Measurements from ENCODE around the gene C19orf53. TPM values are rescaled to one million over a fixed set of nuclear protein-coding genes. Genes with fewer than 3 reads are reported as not detected.
A peak's percentile ranks its signal among the peaks of the same experiment; 100 is the strongest.
"Not testable (repeated sequence)": the region's sequence is repeated elsewhere in the genome, so short reads cannot be mapped to it uniquely, and the experiment has no call there.

C19orf53 gene
- total and polyA plus RNA-seq, 7 experiments from 2014 or later: 57.2 to 289 (median 89.0) TPM

GRCh38 chr19:13788991-13789390, 14.7 kb downstream of the C19orf53 start:
- peaks cover 0 to 1% (median 0%) of the 10 kb centered on the region in 11 donors for H3K9me3 Mint-ChIP-seq
- CTCF ChIA-PET: interaction anchor here (2.1 to 10.8 kb wide), 3 partner anchors 48 to 71 kb away, joined by 9 to 227 read pairs (median 9); no protein-coding TSS in a partner anchor
- intact Hi-C loops (cut with micrococcal nuclease): no loop called here
- POLR2A ChIA-PET: interaction anchor here (0.6 to 8.9 kb wide), 19 partner anchors 8 to 348 kb away, joined by 3 to 86 read pairs (median 4); partner anchors contain the start of genes C19orf53, IL27RA and RFX1
- no peaks in the 10 kb centered on the region for H3K36me3 Mint-ChIP-seq
- H3K4me3 Mint-ChIP-seq: peak overlapping the region; percentile 61 to 92 (median 68)
- H3K27ac Mint-ChIP-seq: peak overlapping the region; percentile 81 to 99 (median 93)
- DNase-seq (peak in 3 of 9 donors; percentile 15 to 39 (median 20)), ATAC-seq (no peak)
- Histone ChIP-seq H3K4me1 (ENCODE audit: control insufficient read depth in 2 of 2, insufficient read depth in 2 of 2, low read length in 2 of 2) (peaks cover 28 to 36% of the 10 kb centered on the region in 2 donors), H3K9me3 (ENCODE audit: control insufficient read depth in 2 of 3, low read length in 3 of 3) (no peaks in the 10 kb centered on the region), H3K36me3 (ENCODE audit: control insufficient read depth in 2 of 3, insufficient read depth in 3 of 3, low read length in 3 of 3) (no peaks in the 10 kb centered on the region), H3K27me3 (ENCODE audit: control insufficient read depth in 2 of 2, insufficient read depth in 2 of 2, low read length in 2 of 2) (no peaks in the 10 kb centered on the region), H3K27ac (ENCODE audit: low read depth, low read length) (peak overlapping the region; percentile 63), H3K4me3 (ENCODE audit: low read length) (no peak overlapping the region)
- no peaks in the 10 kb centered on the region for H3K27me3 Mint-ChIP-seq
- H3K4me1 Mint-ChIP-seq: peaks cover 7 to 51% (median 34%) of the 10 kb centered on the region in 7 donors

- ChIA-PET CTCF (interaction anchor here (0.7 to 10.8 kb wide), 2 partner anchors 20 to 70 kb away, joined by 4 to 227 read pairs; no protein-coding TSS in a partner anchor), POLR2A (interaction anchor here (1.1 to 3.8 kb wide), 6 partner anchors 16 to 216 kb away, joined by 3 to 32 read pairs (median 4); partner anchors contain the start of genes C19orf53 and RFX1)
- H3K9me3 Mint-ChIP-seq: peaks cover 0 to 1% (median 0%) of the 10 kb centered on the region in 11 donors
- H3K27me3 Mint-ChIP-seq: no peaks in the 10 kb centered on the region
- no peaks in the 10 kb centered on the region for H3K36me3 Mint-ChIP-seq
- intact Hi-C loops (cut with micrococcal nuclease): no loop called here
- Histone ChIP-seq H3K27me3 (ENCODE audit: control insufficient read depth in 2 of 2, insufficient read depth in 2 of 2, low read length in 2 of 2) (no peaks in the 10 kb centered on the region), H3K27ac (ENCODE audit: low read depth, low read length) (no peak overlapping the region), H3K4me3 (ENCODE audit: low read length) (no peak overlapping the region), H3K9me3 (ENCODE audit: control insufficient read depth in 2 of 3, low read length in 3 of 3) (no peaks in the 10 kb centered on the region), H3K4me1 (ENCODE audit: control insufficient read depth in 2 of 2, insufficient read depth in 2 of 2, low read length in 2 of 2) (peaks cover 21 to 37% of the 10 kb centered on the region in 2 donors), H3K36me3 (ENCODE audit: control insufficient read depth in 2 of 3, insufficient read depth in 3 of 3, low read length in 3 of 3) (no peaks in the 10 kb centered on the region)
- peak overlapping the region; percentile 12 to 82 (median 63) for H3K27ac Mint-ChIP-seq
- DNase-seq (no peak), ATAC-seq (peak; percentile 33)
- peak overlapping the region in 4 of 10 donors; percentile 26 to 59 (median 32) for H3K4me3 Mint-ChIP-seq
- peaks cover 19 to 52% (median 34%) of the 10 kb centered on the region in 7 donors for H3K4me1 Mint-ChIP-seq
Measured at GRCh38 chr19:13790354-13790753, 16.1 kb downstream of the C19orf53 start.

- DNase-seq; ATAC-seq; intact Hi-C loops (cut with micrococcal nuclease); H3K27me3 ChIP-seq (ENCODE audit: control insufficient read depth in 2 of 2, insufficient read depth in 2 of 2, low read length in 2 of 2); H3K27ac ChIP-seq (ENCODE audit: low read depth, low read length); H3K9me3 ChIP-seq (ENCODE audit: control insufficient read depth in 2 of 3, low read length in 3 of 3); H3K36me3 Mint-ChIP-seq; H3K4me3 ChIP-seq (ENCODE audit: low read length); H3K9me3 Mint-ChIP-seq; H3K27me3 Mint-ChIP-seq; H3K36me3 ChIP-seq (ENCODE audit: control insufficient read depth in 2 of 3, insufficient read depth in 3 of 3, low read length in 3 of 3): not testable (repeated sequence)
- Mint-ChIP-seq H3K27ac (peak overlapping the region in 3 of 9 donors; percentile 79 to 95 (median 89)), H3K4me1 (peaks cover 29 to 55% (median 46%) of the 10 kb centered on the region in 7 donors), H3K4me3 (peak overlapping the region in 5 of 10 donors; percentile 93 to 97 (median 95))
- H3K4me1 ChIP-seq (ENCODE audit: control insufficient read depth in 2 of 2, insufficient read depth in 2 of 2, low read length in 2 of 2): peaks cover 21 to 37% of the 10 kb centered on the region in 2 donors
- ChIA-PET CTCF (interaction anchor here (0.6 kb wide), 1 partner anchor 902 kb away, joined by 3 read pairs; no protein-coding TSS in a partner anchor), POLR2A (interaction anchor here (0.9 to 1.3 kb wide), 2 partner anchors 8 to 9 kb away, joined by 4 to 9 read pairs; no protein-coding TSS in a partner anchor)
Measured at GRCh38 chr19:13793317-13793716, 19.1 kb downstream of the C19orf53 start.

GRCh38 chr19:13794398-13794756, 20.1 kb downstream of the C19orf53 start:
- ChIA-PET CTCF (interaction anchor here (0.8 to 1.8 kb wide), 3 partner anchors 9 to 68 kb away, joined by 3 to 4 read pairs (median 3); no protein-coding TSS in a partner anchor), POLR2A (interaction anchor here (1.0 to 2.3 kb wide), 5 partner anchors 8 to 212 kb away, joined by 3 to 17 read pairs (median 9); partner anchors contain the start of gene RFX1)
- intact Hi-C loops (cut with micrococcal nuclease): no loop called here
- peak overlapping the region; percentile 84 for H3K4me3 ChIP-seq (ENCODE audit: low read length)
- Mint-ChIP-seq H3K27ac (peak overlapping the region; percentile 89 to 97 (median 95)), H3K27me3 (no peaks in the 10 kb centered on the region), H3K4me1 (peaks cover 22 to 48% (median 38%) of the 10 kb centered on the region in 7 donors), H3K36me3 (no peaks in the 10 kb centered on the region), H3K4me3 (peak overlapping the region; percentile 93 to 97 (median 94)), H3K9me3 (no peaks in the 10 kb centered on the region)
- no peaks in the 10 kb centered on the region for H3K36me3 ChIP-seq (ENCODE audit: control insufficient read depth in 2 of 3, insufficient read depth in 3 of 3, low read length in 3 of 3)
- no peaks in the 10 kb centered on the region for H3K27me3 ChIP-seq (ENCODE audit: control insufficient read depth in 2 of 2, insufficient read depth in 2 of 2, low read length in 2 of 2)
- H3K9me3 ChIP-seq (ENCODE audit: control insufficient read depth in 2 of 3, low read length in 3 of 3): no peaks in the 10 kb centered on the region
- H3K4me1 ChIP-seq (ENCODE audit: control insufficient read depth in 2 of 2, insufficient read depth in 2 of 2, low read length in 2 of 2): peaks cover 14 to 27% of the 10 kb centered on the region in 2 donors
- peak in 2 of 9 donors; percentile 22 to 35 for DNase-seq
- peak overlapping the region; percentile 56 for H3K27ac ChIP-seq (ENCODE audit: low read depth, low read length)
- ATAC-seq: no peak

- POLR2A ChIA-PET: interaction anchor here (0.5 to 3.1 kb wide), 13 partner anchors 8 to 211 kb away, joined by 3 to 17 read pairs (median 6); partner anchors contain the start of genes BRME1, C19orf53, CC2D1A and RFX1
Measured at GRCh38 chr19:13794757-13795589, 20.7 kb downstream of the C19orf53 start, which contains the start of gene ZSWIM4. ZSWIM4 (plus strand) TSS chr19:13795443; CDS start chr19:13795649, 206 bp downstream.

More at GRCh38 chr19:13794757-13795589, 20.7 kb downstream of the C19orf53 start, which contains the start of gene ZSWIM4:
- Mint-ChIP-seq H3K27ac (peak within 1 kb of the TSS; percentile 89 to 97 (median 95)), H3K36me3 (no peaks in the 10 kb centered on the region), H3K27me3 (no peaks in the 10 kb centered on the region), H3K4me3 (peak within 1 kb of the TSS; percentile 93 to 97 (median 94)), H3K4me1 (peaks cover 22 to 46% (median 37%) of the 10 kb centered on the region in 7 donors), H3K9me3 (no peaks in the 10 kb centered on the region)
- CTCF ChIA-PET: interaction anchor here (0.8 to 1.8 kb wide), 4 partner anchors 8 to 67 kb away, joined by 3 to 8 read pairs (median 4); no protein-coding TSS in a partner anchor
- Histone ChIP-seq H3K9me3 (ENCODE audit: control insufficient read depth in 2 of 3, low read length in 3 of 3) (no peaks in the 10 kb centered on the region), H3K27ac (ENCODE audit: low read depth, low read length) (peak within 1 kb of the TSS; percentile 56), H3K4me3 (ENCODE audit: low read length) (peak within 1 kb of the TSS; percentile 84), H3K27me3 (ENCODE audit: control insufficient read depth in 2 of 2, insufficient read depth in 2 of 2, low read length in 2 of 2) (no peaks in the 10 kb centered on the region), H3K4me1 (ENCODE audit: control insufficient read depth in 2 of 2, insufficient read depth in 2 of 2, low read length in 2 of 2) (peaks cover 14 to 21% of the 10 kb centered on the region in 2 donors), H3K36me3 (ENCODE audit: control insufficient read depth in 2 of 3, insufficient read depth in 3 of 3, low read length in 3 of 3) (no peaks in the 10 kb centered on the region)
- DNase-seq: peak; percentile 67 to 93 (median 77)
- peak; percentile 95 for ATAC-seq
- intact Hi-C loops (cut with micrococcal nuclease): loop anchor here (1.0 kb wide), 6 partner anchors 8 to 51 kb away; partner anchors contain the start of gene C19orf53 (in 2 of the 2)

Measured in naive thymus-derived CD4-positive, alpha-beta T cell (primary cell).